ENCODE data around the gene FTL. TPM values are rescaled to one million over a fixed set of nuclear protein-coding genes. Genes with fewer than 3 reads are reported as not detected.

Gene FTL
- total and polyA plus RNA-seq, 2 donors (not counting 3 experiments of a cell fraction or from before 2014, with no cell fraction given) = 1,937 to 2,748 TPM

DNA sequence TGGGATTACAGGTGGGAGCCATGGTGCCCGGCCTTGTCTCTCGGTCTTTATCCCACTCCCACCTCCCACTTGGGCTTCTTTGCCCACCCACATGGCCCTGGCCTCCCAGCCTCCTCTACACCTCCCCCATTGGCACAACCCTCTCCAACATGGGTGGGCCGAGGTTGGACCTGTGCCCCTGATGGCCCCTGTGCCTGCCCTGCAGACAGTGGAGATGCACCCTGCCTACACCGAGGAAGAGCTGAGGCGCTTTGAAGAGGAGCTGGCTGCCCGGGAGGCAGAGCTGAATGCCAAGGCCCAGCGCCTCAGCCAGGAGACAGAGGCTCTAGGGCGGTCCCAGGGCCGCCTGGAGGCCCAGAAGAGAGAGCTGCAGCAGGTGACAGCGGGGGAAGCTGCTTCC, 44.2 kb upstream of the FTL start:
- Histone ChIP-seq H3K27ac (ENCODE audit: insufficient read depth, low read depth, low read length) (no peak overlapping the region), H3K4me1 (ENCODE audit: control insufficient read depth, extremely low read depth, insufficient read depth, low read length) (no peaks in the 10 kb centered on the region), H3K4me2 (ENCODE audit: insufficient read depth, low read length) (no peak overlapping the region), H3K79me2 (ENCODE audit: control insufficient read depth, insufficient read depth, low read length) (no peaks in the 10 kb centered on the region), H3K9ac (replicated peaks; ENCODE audit: extremely low read depth, insufficient read depth, low read length) (no peak overlapping the region), H2AFZ (ENCODE audit: low read depth, low read length) (no peak overlapping the region), H3K4me3 (replicated peaks in 1 of 3; ENCODE audit: insufficient read depth in 1 of 3, low read depth in 1 of 3, low read length in 3 of 3) (no peak overlapping the region), H3K36me3 (ENCODE audit: control insufficient read depth in 2 of 2, extremely low read depth in 1 of 2, insufficient read depth in 2 of 2, low read length in 2 of 2) (peaks cover 2 to 31% of the 10 kb centered on the region in 2 experiments), H3K27me3 (ENCODE audit: control insufficient read depth in 2 of 2, insufficient read depth in 2 of 2, low read length in 2 of 2) (no peaks in the 10 kb centered on the region), H3K9me3 (replicated peaks; ENCODE audit: control insufficient read depth, insufficient read depth, low read length) (no peaks in the 10 kb centered on the region), H3K9me1 (replicated peaks; ENCODE audit: control insufficient read depth, extremely low read depth, insufficient read depth, low read length) (no peaks in the 10 kb centered on the region), H4K20me1 (replicated peaks; ENCODE audit: control insufficient read depth, extremely low read depth, insufficient read depth, low read length) (no peaks in the 10 kb centered on the region)
- ChIA-PET CTCF (interaction anchor here (0.9 kb wide), 1 partner anchor 50 kb away, joined by 3 read pairs; no protein-coding TSS in a partner anchor), POLR2A (no interaction called here)
- DNase-seq (ENCODE audit: low read depth, low spot score) (no peak), FAIRE-seq (no peak)
- intact Hi-C loops (cut with micrococcal nuclease) (no loop called here), dilution Hi-C loops (cut with MboI; ENCODE audit: extremely low pct_ligation_motif_present, low sequenced_read_pairs) (no loop called here)
- TF ChIP-seq POLR2AphosphoS5 (IDR thresholded peaks at IDR 0.05; ENCODE audit: insufficient read depth, low read depth, low read length) (no peak), MYC (IDR thresholded peaks at IDR 0.05; ENCODE audit: low read depth, low read length) (no peak), FOS (IDR thresholded peaks at IDR 0.05; ENCODE audit: borderline replicate concordance, insufficient read depth, low read length) (no peak), POLR2A (IDR thresholded peaks at IDR 0.05; ENCODE audit: low read depth, low read length) (no peak), JUN (IDR thresholded peaks at IDR 0.05; ENCODE audit: borderline replicate concordance, insufficient read depth, insufficient read length, low read depth) (no peak), GATA2 (IDR thresholded peaks at IDR 0.05; ENCODE audit: insufficient read depth, insufficient read length, low read depth, low read length) (no peak), EZH2 (IDR thresholded peaks at IDR 0.05; ENCODE audit: borderline replicate concordance, low read depth, low read length, severe bottlenecking) (no peak)
- TF ChIP-seq, protein P1, sequence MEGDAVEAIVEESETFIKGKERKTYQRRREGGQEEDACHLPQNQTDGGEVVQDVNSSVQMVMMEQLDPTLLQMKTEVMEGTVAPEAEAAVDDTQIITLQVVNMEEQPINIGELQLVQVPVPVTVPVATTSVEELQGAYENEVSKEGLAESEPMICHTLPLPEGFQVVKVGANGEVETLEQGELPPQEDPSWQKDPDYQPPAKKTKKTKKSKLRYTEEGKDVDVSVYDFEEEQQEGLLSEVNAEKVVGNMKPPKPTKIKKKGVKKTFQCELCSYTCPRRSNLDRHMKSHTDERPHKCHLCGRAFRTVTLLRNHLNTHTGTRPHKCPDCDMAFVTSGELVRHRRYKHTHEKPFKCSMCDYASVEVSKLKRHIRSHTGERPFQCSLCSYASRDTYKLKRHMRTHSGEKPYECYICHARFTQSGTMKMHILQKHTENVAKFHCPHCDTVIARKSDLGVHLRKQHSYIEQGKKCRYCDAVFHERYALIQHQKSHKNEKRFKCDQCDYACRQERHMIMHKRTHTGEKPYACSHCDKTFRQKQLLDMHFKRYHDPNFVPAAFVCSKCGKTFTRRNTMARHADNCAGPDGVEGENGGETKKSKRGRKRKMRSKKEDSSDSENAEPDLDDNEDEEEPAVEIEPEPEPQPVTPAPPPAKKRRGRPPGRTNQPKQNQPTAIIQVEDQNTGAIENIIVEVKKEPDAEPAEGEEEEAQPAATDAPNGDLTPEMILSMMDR (IDR thresholded peaks at IDR 0.05; ENCODE audit: extremely low read depth in 1 of 2, insufficient read depth in 1 of 2, low read depth in 1 of 2, low read length in 2 of 2) = no peak
- TF ChIP-seq, protein P2, sequence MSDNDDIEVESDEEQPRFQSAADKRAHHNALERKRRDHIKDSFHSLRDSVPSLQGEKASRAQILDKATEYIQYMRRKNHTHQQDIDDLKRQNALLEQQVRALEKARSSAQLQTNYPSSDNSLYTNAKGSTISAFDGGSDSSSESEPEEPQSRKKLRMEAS (IDR thresholded peaks at IDR 0.05; ENCODE audit: insufficient read depth, insufficient read length) = no peak
- BruUV-seq (replicated peaks) = no TSS peak
